Neural cell (in vitro differentiated cells): ENCODE measurements around the gene FBLN2. TPM values are rescaled to one million over a fixed set of nuclear protein-coding genes. Genes with fewer than 3 reads are reported as not detected.

Source experiments
- H2AFZ ChIP-seq: fragments of 200-600, 300-800 bp; sonication (generic), shearing (Covaris generic); 2 replicates; pipeline ENCODE4 v1.6.0; 2014; ENCODE audit warnings: low read depth, mild to moderate bottlenecking, antibody characterized with exemption, low read length, moderate library complexity
- H3F3A ChIP-seq: fragments of 200-600 bp; shearing (Covaris generic); 2 replicates; pipeline ENCODE4 v1.6.1; 2016; ENCODE audit warnings: mild to moderate bottlenecking, moderate library complexity, mixed read lengths, antibody characterized with exemption, low read length; ENCODE audit not compliant: insufficient read depth, poor library complexity, severe bottlenecking
- H3K27ac ChIP-seq: fragments of 200-600, 300-800 bp; sonication (generic), shearing (Covaris generic); 2 replicates; pipeline ENCODE4 v1.5.1; 2014; ENCODE audit warnings: mild to moderate bottlenecking, low read length, moderate library complexity
- H3K27me3 ChIP-seq: fragments of 300-800, 200-600 bp; sonication (generic), shearing (Covaris generic); 2 replicates; pipeline ENCODE4 v1.6.0; 2014; ENCODE audit warnings: mild to moderate bottlenecking, low read depth, low read length, moderate library complexity; ENCODE audit not compliant: insufficient read depth
- H3K36me3 ChIP-seq: fragments of 300-800, 200-600 bp; sonication (generic), shearing (Covaris generic); 2 replicates; pipeline ENCODE4 v1.5.1; 2014; ENCODE audit warnings: mild to moderate bottlenecking, antibody characterized with exemption, low read length, moderate library complexity; ENCODE audit not compliant: insufficient read depth
- H3K4me2 ChIP-seq: fragments of 300-800, 200-600 bp; sonication (generic), shearing (Covaris generic); 2 replicates; pipeline ENCODE4 v1.6.0; 2014; ENCODE audit warnings: mild to moderate bottlenecking, low read length
- H3K4me3 ChIP-seq: fragments of 300-800, 200-600 bp; sonication (generic), shearing (Covaris generic); 2 replicates; pipeline ENCODE4 v1.5.1; 2014; ENCODE audit warnings: mild to moderate bottlenecking, low read length, moderate library complexity
- H3K79me2 ChIP-seq: fragments of 200-600 bp; shearing (Covaris generic); replicated peaks from 2 replicates; pipeline ENCODE4 v1.6.0; 2014; ENCODE audit warnings: mild to moderate bottlenecking, low read length, moderate library complexity; ENCODE audit not compliant: insufficient read depth
- H3K9ac ChIP-seq: fragments of 300-800, 200-600 bp; sonication (generic), shearing (Covaris generic); 2 replicates; pipeline ENCODE4 v1.6.1; 2016; ENCODE audit warnings: mild to moderate bottlenecking, low read length, mixed read lengths
- H3K9me2 ChIP-seq: fragments of 200-600 bp; shearing (Covaris generic); 2 replicates; pipeline ENCODE4 v1.6.1; 2016; ENCODE audit warnings: mild to moderate bottlenecking, low read length, mixed read lengths; ENCODE audit not compliant: insufficient read depth
- H3K9me3 ChIP-seq: fragments of 200-600, 300-800 bp; sonication (generic), shearing (Covaris generic); 2 replicates; pipeline ENCODE4 v1.6.1; 2016; ENCODE audit warnings: mild to moderate bottlenecking, mixed run types, low read length, moderate library complexity, mixed read lengths
- H4K20me1 ChIP-seq: fragments of 200-600 bp; shearing (Covaris generic); 2 replicates; pipeline ENCODE4 v1.6.1; 2016; ENCODE audit warnings: mild to moderate bottlenecking, mixed run types; ENCODE audit not compliant: insufficient read depth
- CTCF ChIP-seq: fragments of 450-650 bp; IDR thresholded peaks from 2 replicates; pipeline ENCODE4 v1.5.1; 2014; ENCODE audit warnings: antibody characterized with exemption, mild to moderate bottlenecking, moderate library complexity; ENCODE audit not compliant: poor library complexity, severe bottlenecking
- EP300 ChIP-seq: fragments of 450-650 bp; conservative IDR thresholded peaks from 2 replicates; pipeline ENCODE4 v1.6.1; 2014; ENCODE audit warnings: antibody characterized with exemption, mild to moderate bottlenecking, moderate library complexity; ENCODE audit not compliant: poor library complexity, severe bottlenecking
- EZH2 ChIP-seq: fragments of 200-600, 300-800 bp; shearing (Covaris generic), sonication (generic); IDR thresholded peaks from 2 replicates; pipeline ENCODE4 v1.6.1; 2014; ENCODE audit warnings: antibody characterized with exemption, low read length, borderline replicate concordance, mild to moderate bottlenecking; ENCODE audit not compliant: insufficient read depth, poor library complexity, severe bottlenecking
- MXI1 ChIP-seq: fragments of 450-650 bp; conservative IDR thresholded peaks from 2 replicates; pipeline ENCODE4 v1.6.1; 2014; ENCODE audit warnings: antibody characterized with exemption, mild to moderate bottlenecking; ENCODE audit not compliant: poor library complexity, severe bottlenecking
- POLR2AphosphoS5 ChIP-seq: IDR thresholded peaks from 2 replicates; pipeline ENCODE4 v1.6.1; 2012
- RAD21 ChIP-seq: fragments of 450-650 bp; conservative IDR thresholded peaks from 2 replicates; pipeline ENCODE4 v1.6.1; 2014; ENCODE audit warnings: antibody characterized with exemption, mild to moderate bottlenecking, moderate library complexity
- SMC3 ChIP-seq: fragments of 450-650 bp; conservative IDR thresholded peaks from 2 replicates; pipeline ENCODE4 v1.6.1; 2014; ENCODE audit warnings: antibody characterized with exemption, mild to moderate bottlenecking, moderate library complexity; ENCODE audit not compliant: poor library complexity
- TAF1 ChIP-seq: IDR thresholded peaks from 2 replicates; pipeline ENCODE4 v1.6.1; 2012; ENCODE audit warnings: low read depth
- polyA plus RNA-seq: library from polyadenylated mRNA; depleted of rRNA; stranded (reverse); fragments of >200 nt; gene quantifications from 2 replicates; pipeline ENCODE4 v1.2.3, GENCODE V29; 2014
- TF ChIP-seq, protein P1 (sequence below): IDR thresholded peaks from 2 replicates; pipeline ENCODE4 v1.6.1; 2012; ENCODE audit warnings: borderline replicate concordance

Gene FBLN2
- polyA plus RNA-seq, 1 donor from 2014 or later: 0.37 TPM

- Histone ChIP-seq H3K9me2 (no peaks in the 10 kb centered on the region), H3K79me2 (no peaks in the 10 kb centered on the region), H3K9me3 (no peaks in the 10 kb centered on the region), H3F3A (no peaks in the 10 kb centered on the region), H4K20me1 (no peaks in the 10 kb centered on the region), H3K4me3 (no peak overlapping the region), H3K27ac (no peak overlapping the region), H3K9ac (no peak overlapping the region), H3K36me3 (no peaks in the 10 kb centered on the region), H2AFZ (no peak overlapping the region), H3K27me3 (no peaks in the 10 kb centered on the region), H3K4me2 (no peak overlapping the region)
- no peak for TF ChIP-seq EZH2
- TF ChIP-seq POLR2AphosphoS5: no peak
- TF ChIP-seq CTCF: no peak
- no peak for TF ChIP-seq SMC3
- TF ChIP-seq TAF1: no peak
- TF ChIP-seq RAD21: no peak
- TF ChIP-seq, protein P1, sequence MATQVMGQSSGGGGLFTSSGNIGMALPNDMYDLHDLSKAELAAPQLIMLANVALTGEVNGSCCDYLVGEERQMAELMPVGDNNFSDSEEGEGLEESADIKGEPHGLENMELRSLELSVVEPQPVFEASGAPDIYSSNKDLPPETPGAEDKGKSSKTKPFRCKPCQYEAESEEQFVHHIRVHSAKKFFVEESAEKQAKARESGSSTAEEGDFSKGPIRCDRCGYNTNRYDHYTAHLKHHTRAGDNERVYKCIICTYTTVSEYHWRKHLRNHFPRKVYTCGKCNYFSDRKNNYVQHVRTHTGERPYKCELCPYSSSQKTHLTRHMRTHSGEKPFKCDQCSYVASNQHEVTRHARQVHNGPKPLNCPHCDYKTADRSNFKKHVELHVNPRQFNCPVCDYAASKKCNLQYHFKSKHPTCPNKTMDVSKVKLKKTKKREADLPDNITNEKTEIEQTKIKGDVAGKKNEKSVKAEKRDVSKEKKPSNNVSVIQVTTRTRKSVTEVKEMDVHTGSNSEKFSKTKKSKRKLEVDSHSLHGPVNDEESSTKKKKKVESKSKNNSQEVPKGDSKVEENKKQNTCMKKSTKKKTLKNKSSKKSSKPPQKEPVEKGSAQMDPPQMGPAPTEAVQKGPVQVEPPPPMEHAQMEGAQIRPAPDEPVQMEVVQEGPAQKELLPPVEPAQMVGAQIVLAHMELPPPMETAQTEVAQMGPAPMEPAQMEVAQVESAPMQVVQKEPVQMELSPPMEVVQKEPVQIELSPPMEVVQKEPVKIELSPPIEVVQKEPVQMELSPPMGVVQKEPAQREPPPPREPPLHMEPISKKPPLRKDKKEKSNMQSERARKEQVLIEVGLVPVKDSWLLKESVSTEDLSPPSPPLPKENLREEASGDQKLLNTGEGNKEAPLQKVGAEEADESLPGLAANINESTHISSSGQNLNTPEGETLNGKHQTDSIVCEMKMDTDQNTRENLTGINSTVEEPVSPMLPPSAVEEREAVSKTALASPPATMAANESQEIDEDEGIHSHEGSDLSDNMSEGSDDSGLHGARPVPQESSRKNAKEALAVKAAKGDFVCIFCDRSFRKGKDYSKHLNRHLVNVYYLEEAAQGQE: no peak
- no peak for TF ChIP-seq MXI1
- no peak for TF ChIP-seq EP300
Observed at GRCh38 chr3:13528217-13528867, 20.6 kb upstream of the FBLN2 start.

- Histone ChIP-seq H2AFZ (no peak overlapping the region), H3K9me3 (no peaks in the 10 kb centered on the region), H4K20me1 (no peaks in the 10 kb centered on the region), H3K36me3 (no peaks in the 10 kb centered on the region), H3K27me3 (no peaks in the 10 kb centered on the region), H3K9ac (no peak overlapping the region), H3K9me2 (no peaks in the 10 kb centered on the region), H3F3A (no peaks in the 10 kb centered on the region), H3K79me2 (no peaks in the 10 kb centered on the region), H3K27ac (no peak overlapping the region), H3K4me2 (no peak overlapping the region), H3K4me3 (no peak overlapping the region)
- TF ChIP-seq POLR2AphosphoS5: no peak
- no peak for TF ChIP-seq SMC3
- TF ChIP-seq, protein P1: no peak
- TF ChIP-seq EP300: no peak
- TF ChIP-seq RAD21: no peak
- TF ChIP-seq MXI1: no peak
- TF ChIP-seq CTCF: no peak
- no peak for TF ChIP-seq EZH2
- TF ChIP-seq TAF1: no peak
Observed at GRCh38 chr3:13529196-13530112, 19.5 kb upstream of the FBLN2 start.
